EH (cell line): ENCODE results near the gene TUBB3.
A peak's percentile ranks its signal among the peaks of the same experiment; 100 is the strongest.
"Not testable (repeated sequence)": the region's sequence is repeated elsewhere in the genome, so short reads cannot be mapped to it uniquely, and the experiment has no call there.

Experiments
- DNase-seq: peaks from one replicate; pipeline ENCODE4 v3.0.0-alpha.2; 2015; ENCODE audit warnings: low read depth

The TUBB3 gene

DNA sequence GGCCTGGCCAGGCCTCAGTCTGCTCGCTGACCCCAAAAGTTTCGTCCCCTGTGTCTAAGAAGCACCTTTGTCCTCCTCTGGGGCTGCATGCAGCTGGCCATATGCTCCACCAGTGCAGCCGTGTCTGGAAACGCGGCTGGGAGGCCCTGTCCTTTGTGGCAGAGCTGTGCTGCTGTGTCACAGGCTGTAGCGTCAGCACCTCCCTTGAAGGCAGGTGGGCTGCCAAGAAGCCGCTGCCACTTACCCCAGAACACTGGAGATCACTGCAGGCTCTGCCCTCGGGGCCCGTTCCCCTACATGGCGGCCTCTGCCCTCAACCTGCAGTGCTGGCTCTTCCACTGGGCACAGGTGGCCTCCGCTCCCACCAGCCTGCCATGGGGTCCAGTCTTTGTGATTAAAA lies 20.2 kb upstream of the TUBB3 start:
- DNase-seq, result no peak

DNA sequence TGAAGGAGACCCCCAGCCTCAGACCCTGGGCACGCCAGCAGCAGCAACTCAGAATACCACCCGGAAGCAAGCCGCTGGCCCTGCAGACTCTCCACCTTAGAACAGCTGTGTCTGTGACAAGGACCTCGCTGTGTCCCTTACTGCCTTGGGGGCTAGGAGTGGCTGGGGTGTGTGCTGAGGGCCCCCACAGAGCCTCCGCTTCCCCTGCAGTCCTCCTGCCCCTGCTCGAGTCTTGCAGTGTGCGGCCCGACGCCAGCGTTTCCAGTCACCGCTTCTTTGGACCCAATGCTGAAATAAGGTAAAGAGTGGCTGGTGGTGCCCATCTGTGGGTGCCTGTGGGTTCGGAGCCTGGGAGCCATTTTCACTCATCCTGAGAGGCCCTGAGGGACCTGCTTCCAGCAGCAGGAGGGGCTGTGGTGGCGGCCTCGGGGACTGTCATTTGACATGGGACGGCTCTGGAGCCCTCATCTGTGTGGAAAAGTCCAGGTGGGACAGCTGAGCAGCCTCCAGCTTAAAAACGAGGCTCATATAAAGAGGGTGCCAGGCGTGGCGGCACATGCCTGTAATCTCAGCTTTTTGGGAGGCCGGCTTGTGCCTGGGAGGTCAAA lies 19.1 kb upstream of the TUBB3 start:
- DNase-seq, result no peak

DNA sequence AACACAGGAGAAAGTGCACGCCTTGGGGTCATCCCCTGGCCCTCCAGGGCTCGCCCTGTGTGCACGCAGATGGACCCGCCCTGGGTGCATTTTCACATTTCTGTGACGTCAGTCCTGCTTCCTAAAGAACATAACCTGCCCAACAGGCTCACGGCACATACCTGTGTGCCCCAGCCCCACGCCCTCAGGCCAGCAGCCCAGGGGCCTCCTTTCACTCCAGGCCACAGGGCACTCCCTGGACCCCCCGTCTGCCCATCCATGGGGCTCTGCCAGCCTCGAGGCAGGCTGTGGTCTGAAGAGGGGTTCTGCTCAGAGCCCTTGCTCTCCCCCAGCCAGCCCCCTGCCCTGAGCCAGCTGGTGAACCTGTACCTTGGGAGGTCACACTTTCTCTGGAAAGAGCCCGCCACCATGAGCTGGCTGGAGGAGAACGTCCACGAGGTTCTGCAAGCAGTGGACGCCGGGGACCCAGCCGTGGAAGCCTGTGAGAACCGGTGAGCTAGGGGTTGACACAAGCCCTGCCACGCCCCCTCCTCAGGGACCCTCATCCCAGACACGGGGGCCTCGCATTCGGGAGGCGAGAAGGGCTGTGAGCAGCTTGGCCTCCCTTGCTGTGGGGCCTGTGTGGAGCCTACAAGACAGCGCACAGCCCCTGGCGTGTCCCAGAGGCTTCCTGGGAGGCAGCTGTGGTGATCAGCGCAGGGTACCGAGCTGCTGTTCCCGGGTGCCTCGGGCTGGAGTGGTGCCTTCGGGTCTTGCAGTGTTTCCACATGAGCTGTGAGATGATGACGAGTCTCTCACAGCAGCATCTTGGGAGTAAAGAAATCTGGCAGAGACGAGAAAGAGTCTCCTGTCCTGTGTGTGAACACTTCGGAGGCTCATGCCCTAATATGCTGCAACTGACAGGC lies 18.3 kb upstream of the TUBB3 start:
- no peak for DNase-seq

DNA sequence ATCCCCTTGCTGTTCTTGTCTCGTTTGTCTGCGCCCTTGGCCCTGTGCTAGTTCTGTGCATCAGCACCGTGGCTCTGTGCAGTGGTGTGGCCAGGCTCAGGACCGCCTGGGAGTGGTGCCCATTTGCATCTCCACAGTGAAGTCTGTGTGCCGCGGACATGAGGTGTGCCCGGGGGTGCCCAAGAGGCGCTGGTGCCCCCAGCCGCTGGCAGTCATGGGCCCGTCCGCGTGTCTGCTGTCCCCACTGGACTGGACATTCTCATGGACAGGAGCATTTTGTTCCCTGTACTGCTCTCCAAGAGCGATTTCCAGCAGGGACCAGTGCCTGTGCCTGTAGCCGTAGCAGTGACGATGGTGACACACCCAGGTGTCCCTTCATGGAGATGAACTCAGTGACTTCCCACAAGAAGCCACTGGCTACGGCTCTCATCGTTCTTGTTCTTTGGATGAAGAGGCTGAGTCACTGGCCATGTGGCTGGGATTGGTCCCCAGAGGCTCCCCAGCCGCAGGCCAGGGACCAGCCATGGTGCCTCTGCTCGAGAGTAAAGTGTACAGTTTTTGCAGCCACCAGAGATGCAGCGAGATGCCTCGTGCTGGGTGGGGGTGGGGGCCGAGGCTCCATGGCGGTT lies 17.5 kb upstream of the TUBB3 start:
- DNase-seq, result no peak

DNA sequence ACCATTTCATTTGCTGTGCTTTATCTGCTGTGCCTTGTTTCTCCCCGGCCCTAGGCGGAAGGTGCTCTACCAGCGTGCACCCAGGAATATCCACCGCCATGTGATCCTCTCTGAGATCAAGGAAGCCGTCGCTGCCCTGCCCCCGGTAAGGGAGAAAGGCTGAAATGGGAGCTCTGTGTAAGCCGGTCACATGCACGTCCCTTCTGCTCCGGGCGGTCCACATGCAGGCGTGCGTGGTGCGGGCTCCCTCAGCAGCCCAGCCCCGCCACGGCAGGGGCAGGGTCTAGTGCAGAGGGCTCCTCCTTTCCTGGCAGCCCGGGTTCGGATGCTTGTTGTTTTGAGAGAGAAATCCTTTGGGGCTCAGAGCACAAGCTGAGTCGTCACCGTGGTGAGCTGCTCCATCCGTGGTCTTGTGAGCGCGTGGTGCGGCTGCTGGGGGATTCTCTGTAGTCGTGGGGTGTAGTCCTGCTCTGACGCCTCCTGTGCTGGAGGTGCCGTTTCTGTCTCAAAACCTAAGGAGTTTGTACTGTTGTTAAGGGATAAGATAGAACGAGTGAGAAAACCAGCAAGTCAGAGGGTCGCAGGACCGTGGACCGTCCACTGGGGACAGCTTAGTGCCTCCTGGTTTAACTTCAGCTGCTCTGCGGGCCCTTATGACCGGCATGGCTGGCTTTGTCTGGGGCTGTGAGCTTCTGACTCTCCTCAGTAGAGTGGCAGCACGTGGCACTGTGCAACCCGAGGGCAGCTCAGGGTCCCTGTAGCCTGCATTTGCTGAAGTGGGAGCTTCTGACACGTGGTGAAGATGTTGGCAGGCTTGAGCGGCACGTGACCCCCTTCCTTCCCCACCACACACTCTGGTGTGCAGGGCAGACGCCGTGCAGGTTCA lies 16.8 kb upstream of the TUBB3 start:
- DNase-seq, result no peak

DNA sequence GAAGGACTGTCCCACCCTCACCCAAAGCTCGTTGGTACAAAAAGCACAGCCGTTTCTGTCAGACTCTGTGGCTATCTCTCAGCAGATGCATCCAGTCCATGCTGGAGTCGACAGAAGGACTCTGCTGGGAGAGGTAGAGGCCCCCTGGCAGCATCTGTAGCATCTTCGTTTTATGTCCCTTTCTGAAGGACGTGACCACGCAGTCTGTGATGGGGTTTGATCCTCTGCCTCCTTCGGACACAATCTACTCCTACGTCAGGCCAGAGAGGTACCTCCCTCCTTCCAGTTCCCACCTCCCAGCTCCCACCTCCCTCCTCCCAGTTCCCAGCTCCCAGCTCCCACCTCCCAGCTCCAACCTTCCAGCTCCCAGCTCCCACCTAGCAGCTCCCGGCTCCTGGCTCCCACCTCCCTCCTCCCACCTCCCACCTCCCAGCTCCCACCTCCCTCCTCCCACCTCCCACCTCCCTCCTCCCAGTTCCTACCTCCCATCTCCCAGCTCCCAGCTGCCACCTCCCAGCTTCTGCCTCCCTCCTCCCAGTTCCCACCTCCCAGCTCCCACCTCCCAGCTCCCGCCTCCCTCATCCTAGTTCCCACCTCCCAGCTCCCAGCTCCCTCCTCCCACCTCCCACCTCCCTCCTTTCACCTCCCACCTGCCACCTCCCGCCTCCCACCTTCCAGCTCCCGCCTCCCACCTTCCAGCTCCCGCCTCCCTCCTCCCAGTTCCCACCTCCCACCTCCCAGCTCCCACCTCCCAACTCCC lies 15.9 kb upstream of the TUBB3 start:
- DNase-seq, result no peak

DNA sequence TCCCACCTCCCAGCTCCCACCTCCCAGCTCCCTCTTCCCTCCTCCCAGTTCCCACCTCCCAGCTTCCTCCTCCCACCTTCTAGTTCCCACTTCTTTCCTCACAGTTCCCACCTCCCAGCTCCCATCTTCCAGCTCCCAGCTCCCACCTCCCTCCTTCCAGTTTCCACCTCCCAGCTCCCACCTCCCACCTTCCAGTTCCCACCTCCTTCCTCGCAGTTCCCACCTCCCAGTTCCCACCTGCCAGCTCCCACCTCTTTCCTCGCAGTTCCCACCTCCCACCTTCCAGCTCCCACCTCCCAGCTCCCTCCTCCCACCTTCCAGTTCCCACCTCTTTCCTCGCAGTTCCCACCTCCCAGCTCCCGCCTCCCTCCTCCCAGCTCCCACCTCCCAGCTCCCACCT lies 14.9 kb upstream of the TUBB3 start:
- DNase-seq, result no peak

DNA sequence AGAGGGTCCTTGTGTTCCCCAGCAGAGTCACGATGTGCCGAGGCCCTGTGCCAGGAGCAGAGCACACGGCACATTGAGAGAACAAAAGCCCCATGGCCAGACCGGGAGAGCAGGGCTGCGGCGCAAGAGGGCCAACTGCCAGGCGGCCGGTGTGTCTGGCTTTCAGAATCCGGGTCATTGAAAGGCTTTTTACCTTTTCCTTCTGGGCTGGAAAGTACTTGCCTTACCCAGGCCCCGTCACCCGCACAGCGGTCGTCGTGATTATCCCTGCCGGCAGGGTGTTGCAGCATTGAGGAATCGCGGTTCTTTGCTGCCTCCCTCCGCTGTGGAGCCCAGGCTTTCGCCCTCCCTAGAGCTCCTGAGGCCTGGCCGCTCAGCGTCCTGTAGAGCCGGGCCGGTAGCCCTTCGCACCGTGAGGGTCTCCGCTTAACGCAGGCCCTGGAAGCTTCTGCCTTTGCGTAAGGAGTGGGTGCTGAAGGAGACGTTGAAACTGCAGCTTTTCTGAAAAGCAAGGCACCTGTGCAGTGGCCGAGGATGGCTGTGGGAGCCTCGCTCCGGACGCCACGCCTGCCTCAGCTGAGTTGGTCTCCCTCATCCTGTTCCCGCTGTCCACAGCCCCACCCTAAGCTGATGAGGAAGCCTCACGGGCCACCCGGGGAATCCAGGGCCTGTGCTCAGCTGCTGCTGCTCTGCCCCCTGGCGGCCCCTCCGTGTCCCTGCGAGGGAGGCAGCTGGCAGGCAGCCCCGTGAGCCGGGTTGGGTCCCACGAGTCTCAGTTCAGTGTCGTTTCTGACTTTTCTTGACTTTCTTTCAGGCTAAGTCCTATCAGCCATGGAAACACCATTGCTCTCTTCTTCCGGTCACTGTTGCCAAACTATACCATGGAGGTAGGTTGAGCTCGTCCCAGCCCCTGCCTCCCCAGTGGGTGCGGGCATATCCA lies 13.1 kb upstream of the TUBB3 start:
- peak; percentile 84 for DNase-seq

DNA sequence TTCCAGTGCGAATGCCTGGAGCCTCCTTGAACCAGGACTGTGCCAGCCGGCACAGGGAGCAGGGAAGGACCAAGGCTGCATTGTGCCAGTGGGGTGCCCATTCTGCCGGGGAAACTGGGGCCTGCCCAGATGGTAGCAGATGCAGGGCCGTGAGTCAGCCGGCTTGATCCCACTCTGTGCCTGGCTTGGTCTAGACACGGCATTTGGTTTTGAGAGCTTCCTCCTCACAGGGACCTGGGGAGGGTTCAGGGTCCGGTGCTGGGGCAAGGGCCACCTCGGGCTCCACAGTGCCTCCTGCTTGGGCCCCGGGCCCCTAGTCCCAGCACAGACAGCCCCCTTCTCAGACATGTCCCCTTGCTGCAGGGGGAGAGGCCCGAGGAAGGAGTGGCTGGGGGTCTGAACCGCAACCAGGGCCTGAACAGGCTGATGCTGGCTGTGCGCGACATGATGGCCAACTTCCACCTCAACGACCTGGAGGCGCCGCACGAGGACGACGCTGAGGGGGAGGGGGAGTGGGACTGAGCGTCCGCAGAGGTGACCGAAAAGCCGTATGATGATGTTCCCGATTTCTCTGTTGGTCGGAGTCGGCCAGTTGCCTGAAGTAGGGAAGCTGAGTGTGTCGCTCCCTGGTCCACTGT lies 12.3 kb upstream of the TUBB3 start:
- no peak for DNase-seq

DNA sequence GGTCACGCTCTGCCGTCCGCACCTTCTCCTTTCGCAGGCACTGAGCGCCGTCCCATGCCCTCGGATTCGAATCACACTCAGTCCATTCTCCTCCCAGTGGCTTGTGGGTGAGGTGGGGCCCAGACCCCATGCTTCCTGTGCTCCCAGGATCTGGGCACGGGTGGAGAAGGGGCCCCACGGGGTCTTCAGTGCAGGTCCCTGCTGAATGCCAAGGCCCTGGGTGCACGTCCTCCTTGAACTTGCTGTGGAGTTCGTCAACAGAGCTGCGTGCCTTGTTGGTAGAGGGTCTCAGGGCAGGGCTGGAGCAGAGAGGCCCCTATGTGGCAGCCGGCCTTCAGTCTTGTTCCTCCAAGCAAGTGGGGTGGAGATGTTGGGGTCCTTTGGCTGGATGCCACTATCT lies 11.8 kb upstream of the TUBB3 start:
- DNase-seq, result no peak

DNA sequence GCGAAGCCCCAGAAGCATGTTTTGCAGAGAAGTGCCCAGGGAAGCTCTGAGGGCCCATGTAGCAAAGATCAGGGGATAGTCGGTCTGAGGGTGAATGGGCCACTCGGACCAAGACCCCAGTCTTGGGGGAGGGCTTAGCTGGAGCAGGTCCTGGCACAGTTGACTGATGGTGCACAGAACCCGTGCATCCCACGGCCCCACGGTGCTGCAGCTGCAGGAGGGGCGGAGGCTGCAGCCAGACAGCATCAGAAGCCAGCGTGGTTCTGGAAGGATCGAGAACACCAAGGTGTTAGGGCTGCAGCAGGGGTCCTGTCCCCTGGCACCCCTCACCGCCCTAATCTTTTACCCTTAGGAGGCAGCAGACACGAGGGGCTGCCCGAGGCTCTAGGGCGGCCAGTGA lies 11.0 kb upstream of the TUBB3 start:
- no peak for DNase-seq

DNA sequence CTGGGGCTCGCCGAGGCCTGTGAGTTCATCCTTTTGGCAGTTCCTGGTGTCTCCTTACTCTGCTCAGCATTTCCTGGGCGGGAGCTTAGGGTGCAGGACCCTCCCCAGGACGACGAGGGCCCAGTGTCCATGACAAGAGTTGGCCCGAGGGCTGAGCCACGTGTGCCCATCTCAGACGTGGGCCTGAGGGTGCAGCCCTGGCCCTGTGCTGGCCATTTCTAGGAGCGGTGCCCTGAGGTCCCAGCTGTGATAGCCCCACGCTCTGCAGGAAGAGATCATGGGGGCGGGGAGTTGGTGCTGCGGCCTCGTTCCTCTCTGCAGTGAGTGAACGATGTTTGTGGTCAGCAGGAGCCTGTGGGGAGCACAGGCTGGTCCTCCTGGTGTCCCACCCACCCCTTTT lies 10.5 kb upstream of the TUBB3 start:
- DNase-seq, result no peak

DNA sequence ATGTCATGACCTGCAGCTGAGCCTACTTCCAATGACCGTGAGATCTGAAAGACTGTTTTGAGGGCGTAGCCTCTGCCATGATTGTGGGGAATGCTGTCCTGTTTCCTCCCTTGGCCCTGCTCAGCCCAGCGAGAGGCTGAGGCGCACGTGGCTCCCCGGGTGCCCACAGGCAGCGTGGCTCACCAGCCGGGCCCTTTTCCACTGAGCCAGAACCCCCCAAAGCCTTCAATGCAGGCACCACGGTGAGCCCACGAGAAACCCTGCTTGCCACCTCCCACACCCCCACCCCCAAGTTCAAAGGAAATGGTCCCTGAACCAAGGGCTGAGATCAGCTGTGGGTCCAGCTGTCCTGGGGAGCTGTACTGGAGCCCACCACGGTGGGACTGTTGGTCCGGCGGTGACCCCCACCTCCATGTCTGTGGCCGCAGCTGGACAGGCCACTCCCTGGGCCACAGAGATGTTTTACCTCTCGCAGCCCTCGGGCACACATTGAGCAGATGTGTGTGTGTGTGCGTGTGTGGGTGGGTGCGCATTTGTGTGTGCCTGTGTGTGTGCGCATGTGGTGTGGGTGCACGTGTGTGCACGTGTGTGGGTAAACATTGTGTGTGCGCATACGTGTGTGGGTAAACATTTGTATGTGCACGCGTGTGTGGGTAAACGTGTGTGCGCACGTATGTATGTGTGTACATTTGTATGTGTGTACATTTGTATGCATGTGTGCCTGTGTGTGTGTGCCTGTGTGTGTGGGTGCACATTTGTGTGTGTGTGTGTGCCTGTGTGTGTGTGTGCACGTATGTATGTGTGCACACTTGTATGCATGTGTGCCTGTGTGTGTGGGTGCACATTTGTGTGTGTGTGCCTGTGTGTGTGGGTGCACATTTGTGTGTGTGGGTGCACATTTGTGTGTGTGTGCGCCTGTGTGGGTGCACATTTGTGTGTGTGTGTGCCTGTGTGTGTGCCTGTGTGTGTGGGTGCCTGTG lies 9.4 kb upstream of the TUBB3 start:
- no peak for DNase-seq

DNA sequence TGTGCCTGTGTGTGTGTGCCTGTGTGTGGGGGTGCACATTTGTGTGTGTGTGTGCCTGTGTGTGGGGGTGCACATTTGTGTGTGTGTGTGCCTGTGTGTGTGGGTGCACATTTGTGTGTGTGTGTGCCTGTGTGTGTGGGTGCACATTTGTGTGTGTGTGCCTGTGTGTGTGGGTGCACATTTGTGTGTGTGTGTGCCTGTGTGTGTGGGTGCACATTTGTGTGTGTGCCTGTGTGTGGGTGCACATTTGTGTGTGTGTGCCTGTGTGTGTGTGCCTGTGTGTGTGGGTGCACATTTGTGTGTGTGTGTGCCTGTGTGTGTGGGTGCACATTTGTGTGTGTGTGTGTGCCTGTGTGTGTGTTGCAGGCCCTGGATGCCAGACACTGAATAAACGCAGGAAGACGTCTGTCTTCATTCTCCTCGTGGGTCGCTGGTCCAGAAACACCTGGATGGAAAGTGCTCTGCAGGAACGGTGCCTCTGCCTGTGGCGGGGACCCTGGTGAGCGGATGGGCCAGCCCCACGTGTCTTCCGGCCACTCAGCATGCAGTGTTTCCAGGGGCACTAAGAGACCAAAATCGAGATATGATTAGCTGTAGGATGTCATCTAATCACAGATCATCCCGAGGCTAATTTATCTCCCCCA lies 8.4 kb upstream of the TUBB3 start:
- not testable (repeated sequence) for DNase-seq

DNA sequence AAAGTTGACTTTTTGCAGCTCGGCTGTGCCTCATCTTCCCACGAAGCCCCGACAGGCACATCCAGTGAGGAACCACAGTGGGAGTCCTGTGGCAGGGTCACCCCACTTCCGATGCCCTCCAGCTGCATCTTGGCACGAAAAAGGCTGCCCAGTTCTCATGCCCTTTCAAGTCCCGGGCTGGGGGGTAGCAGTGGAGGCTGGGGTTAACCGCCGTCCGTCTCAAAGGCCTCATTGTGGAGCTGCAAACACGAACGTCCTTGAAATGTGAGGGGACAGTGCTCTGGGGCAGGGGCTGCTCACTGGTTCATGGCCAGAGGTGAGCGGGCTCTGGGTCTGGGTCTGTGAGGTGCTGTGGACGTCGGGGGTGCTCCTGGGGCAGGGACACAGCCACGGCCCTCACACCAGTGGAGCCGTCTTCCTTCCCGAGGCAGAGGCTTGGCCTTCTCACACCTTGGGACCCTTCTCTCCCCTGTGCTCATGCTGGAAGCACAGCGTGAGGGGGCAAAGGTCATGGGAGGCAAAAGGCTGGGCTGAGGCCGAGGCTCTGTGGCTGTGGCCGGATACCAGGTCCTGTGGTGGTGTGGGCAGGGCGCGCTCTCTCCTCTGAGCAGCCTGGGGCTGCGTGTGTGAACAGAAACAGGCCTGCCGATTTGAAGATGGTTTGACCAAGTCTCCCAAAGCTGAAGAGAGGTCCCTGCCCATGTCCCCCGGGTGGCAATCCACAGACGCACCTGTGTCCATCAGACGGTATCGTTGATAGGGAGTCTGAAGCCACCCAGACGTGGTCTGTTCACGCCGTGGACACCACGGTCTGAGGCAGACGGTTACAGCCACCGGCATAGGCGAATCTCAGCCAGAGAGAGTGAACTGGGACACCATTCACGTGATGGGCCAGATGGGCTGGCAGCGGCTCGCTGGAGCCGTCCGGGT lies 7.6 kb upstream of the TUBB3 start:
- no peak for DNase-seq

DNA sequence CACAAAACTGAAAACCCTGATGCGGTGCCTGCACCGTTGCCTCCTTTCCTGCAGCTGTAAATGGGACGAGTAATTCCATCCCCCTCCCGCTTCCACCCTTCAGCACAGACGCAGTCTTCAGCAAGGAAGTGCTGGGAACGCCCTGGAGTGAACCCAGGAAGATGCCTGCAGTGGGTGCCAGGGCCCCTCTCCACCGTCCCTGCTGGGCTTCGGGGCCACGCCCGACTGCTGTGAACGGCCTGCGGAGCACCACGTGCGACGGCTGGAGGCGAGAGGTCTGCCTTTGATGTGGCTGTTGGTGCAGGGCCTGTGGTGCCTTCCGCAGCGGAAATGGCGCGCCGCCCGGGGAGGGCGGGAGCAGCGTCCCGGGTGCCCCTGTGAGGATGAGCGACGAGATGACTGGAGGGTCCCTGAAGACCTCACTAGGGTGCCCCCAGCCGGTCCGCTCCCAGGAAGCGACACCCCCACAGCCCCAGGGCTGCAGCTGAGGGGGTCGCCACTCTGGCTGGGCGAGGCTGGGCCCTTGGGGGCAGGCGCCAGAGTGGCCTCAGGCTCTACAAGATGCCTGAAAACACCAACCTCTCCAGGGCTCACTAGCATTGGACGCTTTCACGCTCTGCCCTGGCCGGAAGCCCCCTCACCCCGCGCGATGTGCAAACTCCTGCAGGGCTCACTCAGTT lies 5.2 kb upstream of the TUBB3 start:
- DNase-seq, result peak; percentile 92
